A549 (cell line): Measurements from ENCODE around the gene RPTOR. TPM values are rescaled to one million over a fixed set of nuclear protein-coding genes. Genes with fewer than 3 reads are reported as not detected.

Source experiments
- ATAC-seq, 2 experiments: fragments of 200-7000 bp in 1 of 2; fragments of >200 bp in 1 of 2; cut with Nextera tagmentation in 1 of 2; cut with Tn5 transposase in 1 of 2; 3 replicates each; pipeline versions ENCODE4 v1.8.0 to v1.9.1; 2018 to 2020; ENCODE audit warnings: mild to moderate bottlenecking in 1 of 2, moderate library complexity in 1 of 2
- CTCF ChIA-PET: fragments of 300-600 bp; sonication (Branson Sonifier 250); formaldehyde crosslinking; extraction: SDS; loops from one replicate; lab custom pipeline; 2021; ENCODE audit warnings: antibody characterized with exemption, inconsistent platforms; lab: Yijun Ruan, JAX
- POLR2A ChIA-PET: fragments of 350-600 bp; formaldehyde crosslinking; extraction: SDS; loops from one replicate; lab custom pipeline; 2021; ENCODE audit warnings: antibody characterized with exemption, inconsistent platforms; lab: Yijun Ruan, JAX
- DNase-seq, 2 experiments: peaks; one replicate each; pipeline versions ENCODE4 v3.0.0 to v3.0.0-alpha.2; 2011 to 2016; ENCODE audit warnings: low read depth in 1 of 2, low spot score in 1 of 2
- FAIRE-seq: peaks from 2 replicates; lab custom pipeline; 2011; peaks lifted over from hg19 to GRCh38; lab: Jason Lieb, UNC
- H3K27ac ChIP-seq, 2 experiments: fragments of >200 bp; sonication (Bioruptor Twin); formaldehyde crosslinking; 3 replicates each; pipeline ENCODE4 v1.5.1; 2016 to 2017
- H3K4me1 ChIP-seq: fragments of >200 bp; sonication (Bioruptor Twin); formaldehyde crosslinking; 3 replicates; pipeline ENCODE4 v1.6.1; 2016
- H3K4me2 ChIP-seq: fragments of >200 bp; sonication (Bioruptor Twin); formaldehyde crosslinking; 3 replicates; pipeline ENCODE4 v1.6.1; 2016
- H3K4me3 ChIP-seq: fragments of >200 bp; sonication (Bioruptor Twin); formaldehyde crosslinking; 3 replicates; pipeline ENCODE4 v1.5.1; 2016
- H3K9me3 ChIP-seq: fragments of >200 bp; sonication (Bioruptor Twin); formaldehyde crosslinking; 3 replicates; pipeline ENCODE4 v1.6.1; 2016
- BHLHE40 ChIP-seq: IDR thresholded peaks from 2 replicates; pipeline ENCODE4 v1.6.1; 2012; ENCODE audit warnings: low read depth, low read length, inconsistent platforms
- CHD2 ChIP-seq: fragments of 150-350 bp; IDR thresholded peaks from 2 replicates; pipeline ENCODE4 v1.6.1; 2014; ENCODE audit warnings: low read length; ENCODE audit not compliant: partially characterized antibody
- EP300 ChIP-seq, 2 experiments: fragments of >200 bp; sonication (Bioruptor Twin); formaldehyde crosslinking; IDR thresholded peaks; 2 replicates in 1 of 2; 3 replicates in 1 of 2; pipeline ENCODE4 v1.6.1; 2016 to 2017
- HEYL ChIP-seq: fragments of 250-450 bp; sonication (Bioruptor Pico); IDR thresholded peaks from 2 replicates; pipeline ENCODE4 v1.8.0; 2021; ENCODE audit warnings: mild to moderate bottlenecking, moderate library complexity
- HOXB5 ChIP-seq: fragments of 250-450 bp; sonication (Bioruptor Pico); IDR thresholded peaks from 2 replicates; pipeline ENCODE4 v1.5.0; 2020; ENCODE audit warnings: mild to moderate bottlenecking, moderate library complexity
- JUN ChIP-seq, 2 experiments: fragments of >200 bp; sonication (Bioruptor Twin); formaldehyde crosslinking; IDR thresholded peaks; 2 replicates in 1 of 2; 3 replicates in 1 of 2; pipeline ENCODE4 v1.6.1; 2016 to 2017
- JUNB ChIP-seq: fragments of >200 bp; sonication (Bioruptor Twin); formaldehyde crosslinking; IDR thresholded peaks from 2 replicates; pipeline ENCODE4 v1.6.1; 2016
- KDM1A ChIP-seq: fragments of 200-600 bp; sonication (generic); IDR thresholded peaks from 2 replicates; pipeline ENCODE4 v1.6.1; 2016; ENCODE audit warnings: low read depth, mild to moderate bottlenecking
- KDM5A ChIP-seq: fragments of 200-600 bp; sonication (generic); IDR thresholded peaks from 2 replicates; pipeline ENCODE4 v1.6.1; 2016; ENCODE audit warnings: antibody characterized with exemption, mild to moderate bottlenecking
- MAFK ChIP-seq: fragments of 450-650 bp; IDR thresholded peaks from 2 replicates; pipeline ENCODE4 v1.6.1; 2014; ENCODE audit not compliant: partially characterized antibody
- MYC ChIP-seq: IDR thresholded peaks from 2 replicates; pipeline ENCODE4 v1.6.1; 2012; ENCODE audit warnings: mild to moderate bottlenecking, inconsistent platforms, low read length, improper control_type of control experiment, borderline replicate concordance
- RAD21 ChIP-seq, 2 experiments: fragments of >200 bp in 1 of 2; sonication (Bioruptor Twin) in 1 of 2; formaldehyde crosslinking in 1 of 2; IDR thresholded peaks in 1 of 2; conservative IDR thresholded peaks in 1 of 2; 2 replicates in 1 of 2; 3 replicates in 1 of 2; pipeline ENCODE4 v1.6.1; 2012 to 2018; ENCODE audit warnings: inconsistent platforms in 1 of 2
- RARB ChIP-seq: fragments of 250-450 bp; sonication (Bioruptor Pico); IDR thresholded peaks from 2 replicates; pipeline ENCODE4 v1.8.0; 2021; ENCODE audit warnings: mild to moderate bottlenecking, moderate library complexity
- RCOR1 ChIP-seq: fragments of 150-350 bp; IDR thresholded peaks from 2 replicates; pipeline ENCODE4 v1.6.1; 2014; ENCODE audit warnings: antibody characterized with exemption, low read length, low read depth
- SMC3 ChIP-seq: fragments of >200 bp; sonication (Bioruptor Twin); formaldehyde crosslinking; IDR thresholded peaks from 3 replicates; pipeline ENCODE4 v1.6.1; 2018; ENCODE audit warnings: inconsistent platforms
- SREBF2 ChIP-seq: fragments of 450-650 bp; IDR thresholded peaks from 2 replicates; pipeline ENCODE4 v1.6.1; 2014; ENCODE audit warnings: mild to moderate bottlenecking, moderate library complexity
- TP53 ChIP-seq: fragments of 250-450 bp; sonication (Bioruptor Pico); IDR thresholded peaks from 2 replicates; pipeline ENCODE4 v1.5.0; 2021; ENCODE audit warnings: mild to moderate bottlenecking, moderate library complexity
- ZNF302 ChIP-seq: fragments of 250-450 bp; sonication (Bioruptor Pico); IDR thresholded peaks from 2 replicates; pipeline ENCODE4 v1.9.0; 2021; ENCODE audit warnings: inconsistent platforms, mild to moderate bottlenecking, moderate library complexity
- ZSCAN20 ChIP-seq: fragments of 250-450 bp; sonication (Bioruptor Pico); IDR thresholded peaks from 2 replicates; pipeline ENCODE4 v1.8.0; 2022; ENCODE audit warnings: mild to moderate bottlenecking, moderate library complexity
- WGBS: methylation state at CpG from one replicate; pipeline ENCODE4 v1.1.6; 2017; ENCODE audit errors: missing lambda C conversion rate; 5-methylcytosine and 5-hydroxymethylcytosine counted together
- polyA plus RNA-seq, 4 experiments: library from polyadenylated mRNA; depleted of rRNA in 3 of 4; stranded (reverse); fragments of >200 nt; fragmentation: RNase III in 1 of 4; extraction: RNeasy Plus Mini Kit Qiagen cat#74134 plus additional on column Dnase treatment in 1 of 4; gene quantifications; 2 replicates in 3 of 4; 3 replicates in 1 of 4; pipeline ENCODE4 v1.2.3, GENCODE V29; 2011 to 2017
- TF ChIP-seq, protein P1 (sequence below): fragments of >200 bp; sonication (Bioruptor Twin); formaldehyde crosslinking; IDR thresholded peaks from 3 replicates; pipeline ENCODE4 v1.5.1; 2016
- TF ChIP-seq, protein P2 (sequence below): fragments of 250-450 bp; sonication (Bioruptor Pico); IDR thresholded peaks from 2 replicates; pipeline ENCODE4 v1.5.0; 2021; ENCODE audit warnings: mild to moderate bottlenecking, moderate library complexity, borderline replicate concordance
- TF ChIP-seq, protein P3 (sequence below): IDR thresholded peaks from 2 replicates; pipeline ENCODE4 v1.6.1; 2012
- TF ChIP-seq, protein P4 (sequence below): fragments of >200 bp; sonication (Bioruptor Twin); formaldehyde crosslinking; IDR thresholded peaks from 3 replicates; pipeline ENCODE4 v1.6.1; 2016

Gene RPTOR
- polyA plus RNA-seq, 2 of the 4 experiments (the other 2 are of a cell fraction): 10.8 to 27.1 TPM

DNA sequence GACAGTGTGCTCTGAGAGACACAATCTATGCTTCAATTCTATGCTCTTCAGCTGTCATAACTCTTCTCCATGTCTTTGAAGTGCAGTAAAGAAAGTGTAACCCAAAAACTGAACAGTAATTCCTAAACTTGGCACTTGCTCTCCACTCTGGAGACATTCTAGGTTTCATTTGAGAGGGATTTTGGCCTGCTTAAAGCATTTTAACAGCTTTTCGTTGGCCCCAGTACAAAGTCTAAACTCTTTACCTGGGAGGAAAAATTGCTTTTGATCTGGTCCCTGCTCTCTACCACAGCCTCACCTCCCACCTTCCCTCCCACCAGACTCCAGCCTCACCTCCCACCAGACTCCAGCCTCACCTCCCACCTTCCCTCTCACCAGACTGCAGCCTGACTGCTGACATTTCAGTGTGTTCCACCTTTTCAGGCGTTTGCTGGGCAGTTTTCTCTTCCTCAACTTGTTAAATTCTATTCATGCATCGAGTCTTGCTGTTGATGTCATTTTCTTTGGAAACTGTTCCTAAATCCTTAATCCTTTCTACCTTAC lies 132.6 kb downstream of the RPTOR start:
- POLR2A ChIA-PET: no interaction called here
- ATAC-seq: no peak
- no peak overlapping the region for H3K27ac ChIP-seq
- H3K9me3 ChIP-seq: no peaks in the 10 kb centered on the region
- TF ChIP-seq ZNF302 (CRISPR knock-in tag): no peak
- no peak for TF ChIP-seq JUNB
- TF ChIP-seq, all 56 proteins: peak for 0
- H3K4me1 ChIP-seq: no peaks in the 10 kb centered on the region
- H3K4me2 ChIP-seq: no peak overlapping the region
- CTCF ChIA-PET: interaction anchor here (0.9 to 1.2 kb wide), 2 partner anchors 22 to 189 kb away, joined by 3 read pairs; no protein-coding TSS in a partner anchor
- DNase-seq: no peak
- WGBS: 86% methylated on average over 3 of the region's 3 CpGs
- no peak overlapping the region for H3K4me3 ChIP-seq
- no peak for FAIRE-seq

DNA sequence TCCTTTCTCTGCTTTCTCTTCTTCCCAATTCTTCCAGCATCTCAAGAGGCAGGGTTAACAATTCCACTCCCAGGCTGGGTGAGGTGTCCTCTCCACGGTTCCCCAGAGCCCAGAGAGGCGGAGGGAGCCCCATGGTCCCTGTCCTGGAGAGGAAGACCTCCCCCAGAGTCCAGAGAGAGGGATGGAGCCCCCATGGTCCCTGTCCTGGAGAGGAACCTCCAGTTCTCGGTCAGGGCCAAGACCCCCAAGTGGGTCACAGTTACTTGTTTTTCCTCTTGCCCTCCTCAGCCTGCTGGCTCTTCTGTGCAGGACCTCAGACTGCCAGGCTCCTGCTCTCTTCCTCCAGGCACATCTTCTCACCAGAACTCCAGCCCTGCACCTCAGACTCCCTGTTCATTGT lies 135.2 kb downstream of the RPTOR start:
- Histone ChIP-seq H3K27ac (no peak overlapping the region), H3K4me3 (no peak overlapping the region)
- 94% methylated on average over 3 of the region's 3 CpGs for WGBS
- CTCF ChIA-PET: no interaction called here
- TF ChIP-seq, protein P1, sequence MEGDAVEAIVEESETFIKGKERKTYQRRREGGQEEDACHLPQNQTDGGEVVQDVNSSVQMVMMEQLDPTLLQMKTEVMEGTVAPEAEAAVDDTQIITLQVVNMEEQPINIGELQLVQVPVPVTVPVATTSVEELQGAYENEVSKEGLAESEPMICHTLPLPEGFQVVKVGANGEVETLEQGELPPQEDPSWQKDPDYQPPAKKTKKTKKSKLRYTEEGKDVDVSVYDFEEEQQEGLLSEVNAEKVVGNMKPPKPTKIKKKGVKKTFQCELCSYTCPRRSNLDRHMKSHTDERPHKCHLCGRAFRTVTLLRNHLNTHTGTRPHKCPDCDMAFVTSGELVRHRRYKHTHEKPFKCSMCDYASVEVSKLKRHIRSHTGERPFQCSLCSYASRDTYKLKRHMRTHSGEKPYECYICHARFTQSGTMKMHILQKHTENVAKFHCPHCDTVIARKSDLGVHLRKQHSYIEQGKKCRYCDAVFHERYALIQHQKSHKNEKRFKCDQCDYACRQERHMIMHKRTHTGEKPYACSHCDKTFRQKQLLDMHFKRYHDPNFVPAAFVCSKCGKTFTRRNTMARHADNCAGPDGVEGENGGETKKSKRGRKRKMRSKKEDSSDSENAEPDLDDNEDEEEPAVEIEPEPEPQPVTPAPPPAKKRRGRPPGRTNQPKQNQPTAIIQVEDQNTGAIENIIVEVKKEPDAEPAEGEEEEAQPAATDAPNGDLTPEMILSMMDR: no peak
- TF ChIP-seq, protein P2, sequence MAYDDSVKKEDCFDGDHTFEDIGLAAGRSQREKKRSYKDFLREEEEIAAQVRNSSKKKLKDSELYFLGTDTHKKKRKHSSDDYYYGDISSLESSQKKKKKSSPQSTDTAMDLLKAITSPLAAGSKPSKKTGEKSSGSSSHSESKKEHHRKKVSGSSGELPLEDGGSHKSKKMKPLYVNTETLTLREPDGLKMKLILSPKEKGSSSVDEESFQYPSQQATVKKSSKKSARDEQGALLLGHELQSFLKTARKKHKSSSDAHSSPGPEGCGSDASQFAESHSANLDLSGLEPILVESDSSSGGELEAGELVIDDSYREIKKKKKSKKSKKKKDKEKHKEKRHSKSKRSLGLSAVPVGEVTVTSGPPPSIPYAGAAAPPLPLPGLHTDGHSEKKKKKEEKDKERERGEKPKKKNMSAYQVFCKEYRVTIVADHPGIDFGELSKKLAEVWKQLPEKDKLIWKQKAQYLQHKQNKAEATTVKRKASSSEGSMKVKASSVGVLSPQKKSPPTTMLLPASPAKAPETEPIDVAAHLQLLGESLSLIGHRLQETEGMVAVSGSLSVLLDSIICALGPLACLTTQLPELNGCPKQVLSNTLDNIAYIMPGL (CRISPR knock-in tag): no peak
- no peak for TF ChIP-seq JUNB
- no peak for TF ChIP-seq RCOR1
- no peak for TF ChIP-seq SREBF2
- no peak for TF ChIP-seq HEYL (CRISPR knock-in tag)
- TF ChIP-seq, protein P3, sequence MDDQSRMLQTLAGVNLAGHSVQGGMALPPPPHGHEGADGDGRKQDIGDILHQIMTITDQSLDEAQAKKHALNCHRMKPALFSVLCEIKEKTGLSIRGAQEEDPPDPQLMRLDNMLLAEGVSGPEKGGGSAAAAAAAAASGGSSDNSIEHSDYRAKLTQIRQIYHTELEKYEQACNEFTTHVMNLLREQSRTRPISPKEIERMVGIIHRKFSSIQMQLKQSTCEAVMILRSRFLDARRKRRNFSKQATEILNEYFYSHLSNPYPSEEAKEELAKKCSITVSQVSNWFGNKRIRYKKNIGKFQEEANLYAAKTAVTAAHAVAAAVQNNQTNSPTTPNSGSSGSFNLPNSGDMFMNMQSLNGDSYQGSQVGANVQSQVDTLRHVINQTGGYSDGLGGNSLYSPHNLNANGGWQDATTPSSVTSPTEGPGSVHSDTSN: no peak
- TF ChIP-seq TP53 (CRISPR knock-in tag): no peak
- TF ChIP-seq ZSCAN20 (CRISPR knock-in tag): no peak
- TF ChIP-seq JUN (IDR thresholded peaks at IDR 0.05): no peak
- no peak for TF ChIP-seq KDM1A
- no peak for TF ChIP-seq SMC3
- TF ChIP-seq MYC: no peak
- no peak for TF ChIP-seq RAD21 (conservative IDR thresholded peaks at IDR 0.05 in 1 of 2, IDR thresholded peaks at IDR 0.05 in 1 of 2)
- TF ChIP-seq, all 56 proteins: peak for 0
- no peak for FAIRE-seq
- H3K4me1 ChIP-seq: no peaks in the 10 kb centered on the region
- H3K4me2 ChIP-seq: no peak overlapping the region
- POLR2A ChIA-PET: no interaction called here
- no peak for ATAC-seq
- H3K9me3 ChIP-seq: no peaks in the 10 kb centered on the region
- no peak for DNase-seq

DNA sequence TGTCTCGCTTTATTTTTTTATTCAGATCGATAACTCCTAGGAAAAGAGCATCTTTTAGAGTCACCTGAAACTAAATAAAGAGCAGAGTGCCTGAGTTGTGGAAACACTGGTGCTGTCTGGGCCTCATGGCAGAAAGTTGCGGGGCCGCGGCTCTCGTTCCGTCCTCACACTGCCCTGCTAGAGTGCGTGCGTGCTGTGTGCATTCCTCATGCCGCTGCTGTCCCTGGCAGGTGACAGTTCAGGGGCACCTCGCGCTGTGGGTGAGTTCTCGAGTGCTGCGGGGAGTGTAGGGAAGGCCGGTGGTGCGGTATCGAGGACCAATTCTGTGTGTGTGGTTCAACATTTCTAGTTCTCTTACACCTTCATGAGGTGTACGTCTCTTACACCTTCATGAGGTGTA lies 136.6 kb downstream of the RPTOR start:
- ATAC-seq: no peak
- Histone ChIP-seq H3K4me2 (no peak overlapping the region), H3K4me1 (no peaks in the 10 kb centered on the region), H3K9me3 (no peaks in the 10 kb centered on the region), H3K27ac (no peak overlapping the region), H3K4me3 (no peak overlapping the region)
- TF ChIP-seq KDM5A (no peak), MAFK (no peak), RARB (CRISPR knock-in tag) (no peak), HOXB5 (CRISPR knock-in tag) (no peak), HEYL (CRISPR knock-in tag) (no peak), CHD2 (no peak), BHLHE40 (no peak), EP300 (IDR thresholded peaks at IDR 0.05) (no peak)
- TF ChIP-seq, protein P4, sequence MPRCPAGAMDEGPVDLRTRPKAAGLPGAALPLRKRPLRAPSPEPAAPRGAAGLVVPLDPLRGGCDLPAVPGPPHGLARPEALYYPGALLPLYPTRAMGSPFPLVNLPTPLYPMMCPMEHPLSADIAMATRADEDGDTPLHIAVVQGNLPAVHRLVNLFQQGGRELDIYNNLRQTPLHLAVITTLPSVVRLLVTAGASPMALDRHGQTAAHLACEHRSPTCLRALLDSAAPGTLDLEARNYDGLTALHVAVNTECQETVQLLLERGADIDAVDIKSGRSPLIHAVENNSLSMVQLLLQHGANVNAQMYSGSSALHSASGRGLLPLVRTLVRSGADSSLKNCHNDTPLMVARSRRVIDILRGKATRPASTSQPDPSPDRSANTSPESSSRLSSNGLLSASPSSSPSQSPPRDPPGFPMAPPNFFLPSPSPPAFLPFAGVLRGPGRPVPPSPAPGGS: no peak
- TF ChIP-seq, protein P1: no peak
- ChIA-PET POLR2A (no interaction called here), CTCF (interaction anchor here (1.0 kb wide), 1 partner anchor 27 kb away, joined by 4 read pairs; no protein-coding TSS in a partner anchor)
- 97% methylated on average over 18 of the region's 18 CpGs for WGBS
- no peak for DNase-seq
- FAIRE-seq: no peak
